GM21367 (cell line): ENCODE measurements around the gene NTRK2.

Experiments used
- ATAC-seq: cut with Tn5 transposase; IDR thresholded peaks from one replicate; pipeline ENCODE4 v1.9.1; 2021; ENCODE audit not compliant: unreplicated experiment

The NTRK2 gene

DNA sequence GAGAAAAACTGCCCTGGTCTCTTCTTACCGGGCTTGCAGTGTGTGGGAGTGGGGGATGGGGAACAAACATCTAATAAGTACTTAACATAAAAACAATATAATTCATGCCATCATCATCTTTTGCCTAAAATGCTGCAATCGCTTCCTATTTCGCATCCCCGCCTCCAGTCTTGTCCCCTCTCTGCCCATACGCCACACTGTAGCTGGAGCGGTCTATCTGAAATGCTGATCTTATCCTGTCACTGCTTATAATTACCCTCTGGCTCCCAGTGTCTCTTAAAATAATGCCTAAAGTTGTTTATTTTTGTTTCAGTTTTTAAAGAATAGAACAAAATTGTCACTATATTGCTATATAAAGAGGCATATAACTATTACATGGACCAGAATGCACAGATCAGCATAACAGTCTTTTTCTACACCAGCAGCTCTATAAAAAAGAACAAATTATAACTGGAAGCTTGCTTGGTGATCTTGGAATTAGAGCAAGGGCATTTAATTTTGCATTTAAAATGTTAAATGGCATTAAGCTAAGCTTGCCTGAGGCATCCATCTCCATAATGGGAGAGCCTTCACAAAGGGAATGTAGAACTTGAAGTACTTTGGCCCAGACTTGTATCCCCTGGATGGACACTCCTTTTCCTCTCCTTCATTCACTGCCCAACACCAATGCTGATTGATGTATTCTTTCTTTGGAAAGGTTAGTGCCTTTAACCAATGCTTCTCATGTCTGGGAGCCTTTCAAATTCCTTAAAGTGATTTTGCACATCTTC, 12.2 kb downstream of the NTRK2 start:
- ATAC-seq = no peak

DNA sequence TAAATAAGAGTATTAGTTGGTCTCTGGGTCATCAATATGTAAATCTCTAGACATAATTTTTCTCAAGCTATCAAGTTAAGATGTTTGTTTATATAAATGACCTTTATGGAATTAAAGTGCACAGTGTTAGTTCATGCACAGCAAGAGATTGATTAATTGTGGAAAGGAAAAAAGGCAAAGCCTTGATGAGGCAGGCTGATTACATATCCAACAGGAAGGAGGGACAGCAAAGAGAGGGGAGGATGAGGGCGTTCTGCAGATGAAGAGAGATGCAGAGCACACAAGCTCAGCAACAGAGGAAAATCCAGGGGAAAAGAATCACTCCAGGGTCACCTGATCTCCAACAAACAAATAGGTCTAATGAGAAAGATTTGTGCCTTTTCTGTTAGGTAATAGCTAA, 16.5 kb downstream of the NTRK2 start:
- ATAC-seq = no peak

DNA sequence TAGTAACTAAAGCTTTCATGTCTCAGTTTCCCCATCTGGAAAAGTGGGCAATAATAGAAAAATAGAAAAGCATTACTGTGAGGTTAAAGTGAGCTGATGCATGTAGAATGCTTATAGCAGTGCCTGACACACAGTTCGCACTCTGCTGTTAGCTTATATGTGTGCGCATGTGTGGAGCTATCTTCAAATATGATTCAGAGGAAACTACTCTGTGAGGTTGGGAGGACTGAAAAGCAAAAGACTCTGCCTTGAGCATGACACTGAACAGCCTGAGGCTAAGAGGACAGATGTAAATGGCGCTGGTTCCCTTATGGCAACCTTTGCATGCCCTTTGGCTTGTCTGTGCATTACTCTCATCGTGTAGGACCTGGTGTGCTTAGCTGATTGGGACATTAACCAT, 19.4 kb downstream of the NTRK2 start:
- no peak for ATAC-seq

DNA sequence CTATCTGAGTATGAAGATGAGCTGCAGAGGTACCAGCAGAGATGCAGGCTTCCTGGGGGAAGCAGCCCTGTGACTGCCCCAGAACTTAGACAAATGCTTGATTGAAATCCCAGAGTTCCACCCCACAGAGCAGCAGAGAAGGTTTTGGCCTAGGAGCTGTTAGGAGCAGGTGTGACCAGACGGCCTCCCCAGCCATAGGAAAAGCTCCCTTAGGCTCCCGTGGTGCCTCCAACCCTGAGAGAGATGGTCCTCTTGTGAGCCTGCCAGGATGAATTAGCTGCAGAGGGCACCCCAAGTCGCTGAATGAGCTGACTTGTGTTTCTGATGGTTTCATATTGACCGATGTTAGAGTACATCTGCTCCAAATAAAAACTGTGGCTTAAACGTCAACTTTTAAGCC, 22.1 kb downstream of the NTRK2 start:
- no peak for ATAC-seq

DNA sequence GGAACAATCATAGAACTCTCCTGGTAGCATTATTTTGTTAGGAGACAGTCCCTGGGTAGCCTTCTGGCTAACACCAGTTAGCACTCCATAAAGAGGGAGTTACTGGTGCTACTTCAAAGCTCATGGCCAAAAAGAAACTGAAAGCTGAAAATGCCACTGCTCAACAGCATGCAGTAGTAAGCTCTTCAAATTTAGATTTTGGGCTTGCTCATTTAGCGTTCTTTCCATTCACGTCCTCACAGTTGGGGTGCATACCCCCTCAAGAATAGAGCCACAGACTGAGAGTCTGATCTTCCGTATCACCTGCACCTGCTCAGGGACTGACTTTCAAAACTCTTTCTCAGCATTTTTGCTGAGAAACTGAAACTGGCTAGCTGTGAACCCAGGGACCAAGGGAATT, 24.7 kb downstream of the NTRK2 start:
- peak; percentile 80 for ATAC-seq

DNA sequence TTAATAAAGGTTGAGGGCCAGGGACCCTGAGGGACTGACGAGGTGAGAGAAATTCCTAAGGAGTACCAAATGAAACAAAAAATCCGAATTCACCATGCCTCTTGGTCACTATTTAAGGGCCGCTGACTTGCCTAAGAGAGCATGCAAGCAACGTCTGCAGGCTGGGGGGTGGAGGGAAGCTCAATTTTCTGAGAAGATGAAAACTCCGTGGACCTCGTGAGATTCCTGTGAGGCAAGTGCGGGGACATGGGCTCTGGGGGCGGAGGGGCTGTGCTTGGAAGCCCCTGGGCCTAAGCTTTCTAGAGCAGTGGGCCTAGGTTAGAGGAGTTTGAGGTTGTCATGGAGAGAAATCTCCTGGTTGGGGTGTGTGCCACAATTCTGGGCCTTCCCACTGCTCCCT, 27.5 kb downstream of the NTRK2 start:
- ATAC-seq = no peak

DNA sequence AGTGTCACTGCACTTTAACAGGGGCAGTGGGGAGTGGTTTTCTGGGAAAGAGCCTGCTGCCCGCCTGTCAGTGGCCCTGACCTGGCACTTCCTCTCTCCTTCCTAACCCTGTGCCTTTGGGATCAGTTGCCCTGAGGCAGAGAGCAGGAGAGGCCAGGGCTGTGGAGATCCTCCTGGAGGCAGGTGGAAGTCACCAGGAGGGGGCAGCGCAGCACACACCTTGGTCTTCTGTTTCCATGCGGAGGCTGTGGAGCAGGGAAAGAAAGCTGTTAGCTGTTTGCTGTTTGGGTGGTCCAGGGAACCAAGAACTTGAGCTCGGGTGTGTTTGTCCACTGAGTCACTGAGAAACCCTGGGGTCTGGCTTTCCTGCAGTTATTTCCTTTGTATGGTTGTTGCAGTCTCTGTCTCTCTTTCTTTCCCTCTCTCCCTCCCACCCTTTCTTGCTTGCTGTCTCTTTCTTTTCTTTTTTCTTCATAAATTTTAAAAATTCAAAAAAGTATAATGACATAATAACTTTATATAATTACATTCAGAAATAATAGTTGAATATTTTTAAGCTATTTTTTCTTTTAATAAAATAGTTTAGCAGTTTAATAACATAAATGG, 28.1 kb downstream of the NTRK2 start:
- ATAC-seq = peak; percentile 32

DNA sequence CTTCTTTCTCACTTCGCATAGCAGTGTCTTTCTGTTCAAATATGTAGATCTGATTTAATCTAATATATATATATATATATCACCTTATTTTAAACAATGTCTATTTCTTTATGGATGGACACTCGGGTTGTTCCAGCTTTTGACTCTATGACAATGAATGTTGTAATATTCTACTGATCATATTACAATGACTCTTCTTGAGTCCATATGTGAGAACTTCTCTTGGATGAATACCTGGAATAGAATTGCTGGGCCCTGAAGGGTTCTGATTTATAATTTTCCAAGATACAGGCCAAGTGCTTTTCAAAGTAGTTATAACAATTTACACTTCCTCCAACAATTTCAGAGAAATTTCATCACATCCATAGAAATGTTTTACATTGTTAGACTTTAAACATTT, 28.8 kb downstream of the NTRK2 start:
- no peak for ATAC-seq

DNA sequence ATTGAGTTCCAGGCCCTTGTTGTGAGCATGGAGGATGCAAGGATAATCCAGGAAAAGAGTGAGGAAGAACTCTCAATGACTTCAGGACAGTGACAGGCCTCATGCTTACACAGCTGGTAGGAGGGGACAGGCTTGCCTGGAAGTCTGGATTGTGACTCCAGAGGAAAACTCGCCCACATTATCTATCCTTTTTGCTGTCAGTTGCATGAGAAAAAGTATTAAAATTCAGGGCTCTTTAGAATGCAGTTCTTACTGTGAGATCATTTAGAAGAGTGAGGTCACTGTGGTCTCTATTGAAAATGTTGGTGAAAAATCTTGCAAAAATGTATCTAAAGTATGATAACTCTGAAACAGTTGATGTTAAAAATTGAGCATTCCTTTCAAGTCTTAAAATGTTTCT, 30.5 kb downstream of the NTRK2 start:
- ATAC-seq = no peak

DNA sequence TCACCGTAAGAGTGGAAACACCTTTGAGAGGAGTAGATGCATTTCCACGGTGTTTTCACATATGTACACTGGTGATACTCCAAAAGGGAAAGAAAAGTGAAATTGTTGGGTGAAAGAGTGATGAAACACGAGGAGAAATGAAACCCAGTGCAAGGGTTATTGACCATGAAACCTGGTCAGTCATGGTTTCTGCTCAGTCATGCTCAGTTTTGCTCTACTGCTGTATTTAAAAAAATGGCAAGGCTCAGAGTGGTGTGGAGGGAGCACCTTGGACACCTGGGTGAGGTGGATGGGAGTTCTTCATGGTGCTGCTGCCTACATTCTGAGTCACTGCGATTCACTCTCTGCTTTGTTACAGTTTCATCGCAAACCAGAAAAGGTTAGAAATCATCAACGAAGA, 32.3 kb downstream of the NTRK2 start:
- ATAC-seq = peak; percentile 76

DNA sequence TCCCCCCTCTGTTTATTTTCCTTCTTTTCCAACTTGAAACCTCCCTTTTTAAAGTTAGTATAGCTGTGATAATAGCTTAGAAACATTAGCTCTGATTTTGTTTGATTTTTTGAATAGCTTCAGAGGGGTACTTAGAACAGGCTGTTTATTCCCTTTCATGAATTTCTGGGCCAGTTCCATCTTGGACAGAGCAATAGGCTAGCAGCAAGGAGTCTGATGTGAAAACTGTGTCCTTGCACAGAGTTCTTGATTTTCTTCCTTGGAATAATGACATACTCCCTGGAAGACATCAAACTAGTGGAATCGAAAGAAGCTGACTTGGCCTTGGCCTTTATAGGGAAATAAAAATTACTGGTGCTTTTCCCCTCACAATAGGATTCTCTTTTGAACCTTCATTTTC, 32.9 kb downstream of the NTRK2 start:
- ATAC-seq = no peak

DNA sequence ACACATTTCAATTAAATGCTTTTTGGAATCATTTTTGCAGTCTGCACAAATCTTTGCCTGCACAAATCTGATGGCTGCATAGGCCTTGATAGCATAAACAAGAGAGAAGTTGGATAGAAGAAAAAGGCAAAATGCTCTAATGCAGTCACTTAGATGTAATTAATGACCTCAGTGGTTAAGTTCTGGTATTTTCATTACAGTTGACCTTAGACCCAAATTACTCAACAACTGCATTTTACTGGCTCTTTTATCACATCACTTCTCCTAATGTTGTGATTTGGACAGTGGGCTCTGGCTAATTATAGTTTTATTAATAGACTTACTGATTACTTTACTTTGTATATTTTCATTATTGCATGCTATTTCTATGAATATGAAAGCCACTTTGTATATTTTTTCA, 34.3 kb downstream of the NTRK2 start:
- no peak for ATAC-seq

DNA sequence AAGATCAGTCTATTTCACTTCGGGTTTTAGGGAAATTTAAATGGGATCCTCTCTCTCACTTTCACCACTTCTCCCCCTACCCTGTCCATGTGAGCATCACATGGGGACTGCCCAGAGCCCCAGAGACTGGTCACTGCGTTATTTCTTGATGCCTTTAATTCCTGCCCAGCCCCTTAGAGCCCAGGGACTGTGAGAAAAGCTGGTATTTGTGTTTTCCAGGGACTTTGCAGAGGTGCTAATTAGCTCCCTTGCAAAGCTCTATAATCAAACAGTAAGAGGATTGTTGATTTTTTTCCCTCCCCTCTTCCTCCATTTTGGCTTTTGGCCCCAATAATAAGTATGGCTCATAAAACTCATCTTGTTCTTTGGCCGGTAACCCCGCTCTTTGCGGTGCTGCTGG, 35.6 kb downstream of the NTRK2 start:
- no peak for ATAC-seq

DNA sequence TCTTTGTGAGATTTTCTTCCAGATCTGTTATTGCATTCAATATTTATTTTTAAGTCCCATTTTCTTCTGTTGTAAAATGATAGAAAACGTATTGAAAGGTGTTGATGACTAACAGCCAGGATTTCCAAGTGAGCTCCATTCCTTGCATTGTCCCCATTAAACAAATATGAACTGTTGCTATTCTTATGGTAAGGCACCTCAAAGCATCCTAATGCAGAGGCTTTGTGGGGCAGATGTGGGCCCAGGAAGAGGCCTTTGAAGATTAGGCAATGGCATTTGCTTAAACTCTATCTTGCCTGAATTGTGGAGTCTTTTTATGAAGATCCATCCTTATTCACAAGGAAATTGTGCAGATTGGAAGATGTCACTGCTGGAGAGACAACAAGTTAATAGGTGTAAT, 38.9 kb downstream of the NTRK2 start:
- ATAC-seq = no peak

DNA sequence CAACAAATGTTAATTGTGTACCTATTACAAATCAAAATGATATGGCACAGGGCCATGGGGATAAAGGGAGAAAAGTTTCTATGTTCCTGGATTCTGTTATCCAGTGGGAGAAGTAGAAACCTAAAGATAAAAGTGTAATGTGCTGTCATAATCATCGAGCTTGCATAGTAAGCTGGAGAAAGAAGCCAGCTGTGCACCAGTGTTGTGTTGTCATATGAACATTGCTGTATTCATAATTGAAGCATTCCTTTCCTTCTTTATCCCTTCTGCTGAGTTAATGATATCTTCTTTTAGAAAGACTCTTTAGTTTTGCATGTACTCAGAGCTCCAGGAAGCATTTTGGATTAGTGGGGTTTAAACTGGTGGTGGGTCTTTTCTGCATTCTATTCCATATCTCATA, 39.5 kb downstream of the NTRK2 start:
- ATAC-seq = no peak

DNA sequence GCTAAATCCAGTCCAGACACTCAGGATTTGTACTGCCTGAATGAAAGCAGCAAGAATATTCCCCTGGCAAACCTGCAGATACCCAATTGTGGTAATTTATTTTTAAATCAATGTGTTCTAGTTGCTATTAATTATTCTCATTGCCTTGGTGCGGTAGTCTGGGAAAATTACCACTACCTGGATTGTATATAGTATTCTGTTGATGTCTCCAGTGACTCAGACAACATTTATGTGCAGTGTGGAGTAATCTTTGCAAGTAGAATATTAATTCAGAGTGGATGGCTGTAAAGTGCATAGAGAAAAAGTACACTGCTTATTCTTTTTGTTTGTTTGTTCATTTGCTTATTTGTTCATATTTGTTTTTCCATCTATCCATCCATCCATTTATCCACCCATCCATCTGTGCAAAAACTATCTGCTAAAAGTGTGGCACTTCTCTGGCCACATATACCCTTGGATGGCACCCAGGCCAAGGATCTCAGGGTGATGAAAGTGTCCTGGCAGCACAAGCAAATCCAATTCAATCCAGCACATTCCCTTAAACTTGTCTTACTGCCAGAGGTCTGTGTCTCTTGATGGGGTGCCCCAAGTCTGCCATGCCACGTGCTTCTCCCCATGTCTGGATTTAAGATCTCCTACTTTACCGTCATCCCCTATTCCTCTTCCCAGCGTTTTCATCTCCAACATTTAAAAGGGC, 41.3 kb downstream of the NTRK2 start:
- ATAC-seq = no peak

DNA sequence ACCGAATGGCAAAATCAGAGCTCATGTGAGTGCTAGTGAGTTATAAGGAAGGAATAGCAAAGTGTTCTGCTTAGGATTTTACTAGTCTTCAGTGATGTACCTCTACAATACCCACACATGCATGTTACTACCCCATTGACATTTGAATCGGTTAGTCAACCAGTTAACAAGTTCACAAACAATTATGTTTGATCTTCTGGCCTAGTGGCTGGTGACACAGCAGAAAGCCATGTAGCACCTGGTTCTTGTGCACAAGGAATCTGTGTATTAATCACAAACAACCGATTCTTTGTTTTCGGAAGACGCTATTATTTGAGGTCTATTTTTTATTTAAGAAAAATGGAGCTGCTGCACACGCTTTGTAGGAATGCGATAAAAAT, 41.9 kb downstream of the NTRK2 start:
- no peak for ATAC-seq

DNA sequence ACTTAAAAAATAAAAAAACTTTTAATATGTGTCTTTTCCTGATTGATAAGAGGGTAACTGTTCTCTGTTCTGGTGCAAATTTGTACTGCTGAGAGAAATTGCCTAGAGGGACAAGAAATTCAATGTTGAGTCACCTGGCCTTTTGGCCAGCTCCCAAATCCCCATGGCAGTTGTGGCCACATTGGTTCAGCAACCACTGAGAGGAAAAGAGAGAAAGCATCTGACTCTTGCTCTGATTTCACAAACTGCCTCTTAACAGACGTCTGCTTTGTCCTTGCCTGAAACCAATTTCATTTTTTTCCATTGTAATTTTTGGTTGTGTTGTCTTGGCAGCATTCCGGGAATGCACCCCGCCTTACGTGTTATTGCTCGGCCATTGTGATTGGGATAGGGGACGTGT, 42.4 kb downstream of the NTRK2 start:
- ATAC-seq = no peak

DNA sequence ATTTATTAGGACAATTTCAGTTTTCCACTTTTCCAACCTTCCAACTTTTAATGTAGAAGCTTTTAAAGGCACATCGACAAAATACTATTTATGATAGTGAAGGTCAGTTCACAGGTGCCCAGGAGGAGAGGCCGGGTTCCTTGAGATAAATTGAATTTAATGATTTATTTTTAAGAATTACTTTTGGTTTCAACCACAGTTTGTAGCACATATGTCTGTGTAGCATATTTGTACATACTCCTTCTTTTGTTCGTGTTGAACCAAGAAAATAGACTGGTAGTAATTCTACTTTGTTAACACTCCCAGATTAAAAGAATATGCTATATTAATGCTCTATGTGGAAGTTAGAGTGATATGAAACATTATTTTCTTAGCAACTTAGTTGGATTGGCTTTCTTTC, 46.7 kb downstream of the NTRK2 start:
- no peak for ATAC-seq

DNA sequence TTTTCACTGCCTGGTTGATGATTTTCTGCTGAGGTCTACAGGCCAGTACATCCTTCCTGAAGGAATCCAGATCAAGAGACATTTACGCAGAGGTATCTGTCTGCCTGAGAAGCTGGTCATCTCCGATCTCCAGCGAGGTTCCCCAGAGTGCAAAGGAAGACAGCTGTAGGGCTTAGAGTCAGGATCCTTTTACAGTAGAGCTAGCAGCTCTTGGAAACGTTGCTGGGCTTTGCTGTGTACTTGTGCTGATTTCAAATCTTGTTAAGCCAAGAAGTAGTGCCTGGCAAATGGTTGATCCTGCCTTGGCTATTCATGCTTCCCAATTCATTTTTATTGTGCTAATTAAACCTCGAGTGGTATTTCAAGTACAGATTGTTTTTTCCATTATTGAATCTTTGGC, 48.9 kb downstream of the NTRK2 start:
- no peak for ATAC-seq

DNA sequence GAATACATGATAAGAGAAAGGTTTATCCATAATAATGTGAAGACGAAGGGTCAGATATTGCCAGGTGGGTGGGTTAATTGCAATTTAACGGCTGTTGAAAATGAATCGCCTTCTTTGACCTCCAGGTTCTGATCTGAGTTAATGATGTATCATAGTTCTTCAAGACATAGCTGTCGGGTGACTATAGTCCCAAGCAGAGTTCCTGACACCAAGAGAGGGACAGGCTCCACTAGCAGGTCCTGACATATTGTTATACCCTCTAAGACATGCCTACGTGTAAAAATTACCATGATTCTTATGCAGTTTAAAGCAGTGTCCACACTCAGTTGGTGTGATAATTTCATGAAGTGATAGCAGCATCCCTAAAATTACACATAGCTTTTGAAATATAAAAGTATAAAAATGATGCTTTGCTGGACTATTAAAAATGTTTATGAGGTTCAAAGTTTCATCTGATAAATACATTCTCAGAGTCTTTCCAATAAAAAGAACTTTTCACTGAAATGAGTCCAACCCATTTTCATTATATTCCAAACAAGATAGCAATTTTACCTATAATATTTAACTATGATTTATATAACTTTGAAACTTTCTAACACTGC, 53.0 kb downstream of the NTRK2 start:
- no peak for ATAC-seq

DNA sequence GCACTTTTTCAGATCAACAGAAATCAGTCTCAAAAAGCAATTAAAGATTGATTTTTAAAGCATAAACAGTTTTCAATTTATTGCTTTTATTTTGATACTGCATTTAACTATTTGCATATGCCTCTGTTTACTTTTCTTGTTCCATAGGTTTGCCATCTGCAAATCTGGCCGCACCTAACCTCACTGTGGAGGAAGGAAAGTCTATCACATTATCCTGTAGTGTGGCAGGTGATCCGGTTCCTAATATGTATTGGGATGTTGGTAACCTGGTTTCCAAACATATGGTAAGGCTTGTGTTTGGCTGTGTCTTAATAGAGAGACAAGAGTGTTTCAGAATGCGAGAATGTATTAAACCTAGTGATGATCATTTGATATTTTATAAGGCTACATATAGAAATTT, 53.9 kb downstream of the NTRK2 start:
- ATAC-seq = no peak
